Subcutaneous adipose tissue (tissue), 4 donors: ENCODE results near the gene SYPL1. TPM values are rescaled to one million over a fixed set of nuclear protein-coding genes. Genes with fewer than 3 reads are reported as not detected.

ENCODE experiments used
- total RNA-seq, 4 donors: library from RNA; depleted of rRNA; stranded (reverse); fragments of >200 nt; gene quantifications; one replicate each; pipeline ENCODE4 v1.1.0, GENCODE V29; 2016
- TF ChIP-seq, protein P1 (sequence below): fragments of 450-650 bp; IDR thresholded peaks from one replicate; pipeline ENCODE4 v1.5.1; 2016; ENCODE audit warnings: low read depth, mild to moderate bottlenecking, control low read depth, antibody characterized with exemption, moderate library complexity

Gene SYPL1
- total RNA-seq, 4 donors from 2014 or later = 85.2 to 136 (median 92.4) TPM

DNA sequence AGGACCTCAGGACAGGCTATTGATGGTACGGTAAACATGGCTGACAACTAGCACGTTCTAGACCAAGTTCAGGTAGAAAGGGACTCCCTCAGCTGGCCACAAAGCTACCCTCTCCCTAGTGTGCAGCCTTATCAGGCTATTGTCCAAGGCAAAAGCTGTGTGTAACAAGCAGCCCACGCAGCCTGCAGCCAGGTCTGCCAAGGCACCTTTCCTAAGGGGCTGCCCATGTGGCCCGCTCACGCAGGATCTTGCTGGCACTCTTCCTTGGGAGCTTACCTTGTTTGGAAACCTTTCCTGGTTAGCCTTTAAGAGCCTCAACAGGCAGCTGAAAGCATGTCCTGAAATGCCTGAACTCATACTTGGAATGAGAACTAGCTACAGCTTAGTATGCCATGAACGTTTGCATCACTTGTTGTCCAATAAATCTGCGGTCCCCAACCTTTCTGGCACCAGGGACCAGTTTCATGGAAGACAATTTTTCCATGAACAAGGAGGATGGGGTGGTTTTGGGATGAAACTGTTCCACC is 51.7 kb downstream of the SYPL1 start:
- TF ChIP-seq, protein P1, sequence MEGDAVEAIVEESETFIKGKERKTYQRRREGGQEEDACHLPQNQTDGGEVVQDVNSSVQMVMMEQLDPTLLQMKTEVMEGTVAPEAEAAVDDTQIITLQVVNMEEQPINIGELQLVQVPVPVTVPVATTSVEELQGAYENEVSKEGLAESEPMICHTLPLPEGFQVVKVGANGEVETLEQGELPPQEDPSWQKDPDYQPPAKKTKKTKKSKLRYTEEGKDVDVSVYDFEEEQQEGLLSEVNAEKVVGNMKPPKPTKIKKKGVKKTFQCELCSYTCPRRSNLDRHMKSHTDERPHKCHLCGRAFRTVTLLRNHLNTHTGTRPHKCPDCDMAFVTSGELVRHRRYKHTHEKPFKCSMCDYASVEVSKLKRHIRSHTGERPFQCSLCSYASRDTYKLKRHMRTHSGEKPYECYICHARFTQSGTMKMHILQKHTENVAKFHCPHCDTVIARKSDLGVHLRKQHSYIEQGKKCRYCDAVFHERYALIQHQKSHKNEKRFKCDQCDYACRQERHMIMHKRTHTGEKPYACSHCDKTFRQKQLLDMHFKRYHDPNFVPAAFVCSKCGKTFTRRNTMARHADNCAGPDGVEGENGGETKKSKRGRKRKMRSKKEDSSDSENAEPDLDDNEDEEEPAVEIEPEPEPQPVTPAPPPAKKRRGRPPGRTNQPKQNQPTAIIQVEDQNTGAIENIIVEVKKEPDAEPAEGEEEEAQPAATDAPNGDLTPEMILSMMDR = no peak

DNA sequence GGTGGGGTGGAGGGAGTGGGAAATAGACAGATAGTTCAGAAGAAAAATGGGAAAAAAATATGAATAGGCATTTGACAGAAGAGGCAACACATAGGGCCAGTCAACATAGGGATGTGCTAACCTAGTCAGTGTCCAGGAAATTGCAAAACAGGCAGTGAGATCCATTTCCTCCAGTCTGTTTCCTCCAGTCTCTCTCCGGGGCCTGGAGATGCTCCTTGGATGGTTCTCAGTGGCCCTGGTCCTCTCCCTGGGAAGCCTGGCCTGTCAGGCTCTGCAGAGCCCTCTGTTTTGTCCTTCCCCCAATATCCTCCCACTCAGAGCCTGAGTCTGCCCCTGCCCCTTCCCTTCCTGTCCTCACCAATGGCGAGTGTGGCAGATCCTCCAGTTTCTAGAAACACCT is 52.6 kb downstream of the SYPL1 start:
- TF ChIP-seq, protein P1 = no peak

DNA sequence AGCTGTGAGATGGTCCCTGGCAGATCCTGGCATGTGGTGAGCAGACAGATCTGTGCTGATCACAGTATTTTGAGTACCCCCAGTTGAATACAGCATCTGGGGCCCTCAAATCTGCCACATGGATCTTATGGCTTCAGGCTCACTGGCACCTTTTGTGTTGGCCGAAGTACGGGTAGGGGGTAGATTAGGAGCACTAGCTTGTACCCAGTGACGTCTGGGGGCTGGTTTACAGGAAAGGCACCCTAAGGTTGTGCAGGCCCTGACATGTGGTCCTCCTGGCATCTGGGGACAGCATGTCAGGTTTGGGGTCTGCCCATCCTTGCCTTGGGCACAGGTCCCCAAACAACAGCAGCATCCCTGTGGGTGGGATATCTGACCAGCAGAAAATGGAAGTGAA is 53.2 kb downstream of the SYPL1 start:
- TF ChIP-seq, protein P1 = no peak

DNA sequence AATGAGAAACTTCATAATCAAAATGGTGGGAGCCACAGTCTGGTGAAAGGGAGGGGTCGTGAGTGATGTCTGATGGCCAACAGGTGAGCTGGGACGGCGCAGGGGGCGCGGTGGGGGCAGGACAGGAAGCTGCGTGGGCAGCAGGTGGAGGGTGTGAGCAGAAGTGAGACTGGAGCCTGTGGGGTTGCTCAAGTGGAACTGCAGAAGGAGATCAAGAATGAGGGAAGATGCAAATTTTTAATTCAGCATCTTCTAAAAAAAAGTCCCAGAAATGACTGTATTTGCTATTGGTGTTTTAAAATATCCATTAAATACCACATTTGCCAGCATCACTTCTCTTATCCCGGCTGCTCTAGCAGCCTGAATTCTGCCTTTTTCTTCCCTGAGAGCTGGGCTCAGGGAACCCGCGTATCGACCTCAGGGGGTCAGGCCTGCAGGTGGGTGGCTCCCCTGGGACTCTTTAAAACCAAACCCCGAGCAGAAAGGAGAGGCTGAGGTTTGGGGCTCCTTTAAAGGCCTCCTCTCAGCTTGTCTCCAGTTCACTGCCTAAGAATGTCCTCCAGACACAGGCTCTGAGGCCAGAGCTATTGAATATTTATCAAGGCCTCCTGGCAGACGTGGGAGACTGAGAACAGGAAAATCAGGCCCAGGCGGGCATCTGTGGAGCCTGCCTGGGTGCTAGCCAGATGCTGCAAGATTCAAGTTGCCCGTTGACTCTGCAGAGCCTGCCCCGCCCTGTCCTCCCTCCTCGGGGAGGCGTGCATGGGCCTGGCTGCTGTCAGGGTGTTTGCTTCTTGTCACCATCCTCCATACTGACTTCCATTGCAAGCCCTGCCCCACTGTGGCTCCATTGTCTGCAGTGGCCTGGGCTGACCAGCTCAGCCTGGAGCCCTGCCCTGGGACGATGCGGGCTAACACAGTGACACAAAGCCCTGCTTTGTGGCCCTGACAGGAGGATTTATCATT is 53.9 kb downstream of the SYPL1 start:
- TF ChIP-seq, protein P1 = no peak

DNA sequence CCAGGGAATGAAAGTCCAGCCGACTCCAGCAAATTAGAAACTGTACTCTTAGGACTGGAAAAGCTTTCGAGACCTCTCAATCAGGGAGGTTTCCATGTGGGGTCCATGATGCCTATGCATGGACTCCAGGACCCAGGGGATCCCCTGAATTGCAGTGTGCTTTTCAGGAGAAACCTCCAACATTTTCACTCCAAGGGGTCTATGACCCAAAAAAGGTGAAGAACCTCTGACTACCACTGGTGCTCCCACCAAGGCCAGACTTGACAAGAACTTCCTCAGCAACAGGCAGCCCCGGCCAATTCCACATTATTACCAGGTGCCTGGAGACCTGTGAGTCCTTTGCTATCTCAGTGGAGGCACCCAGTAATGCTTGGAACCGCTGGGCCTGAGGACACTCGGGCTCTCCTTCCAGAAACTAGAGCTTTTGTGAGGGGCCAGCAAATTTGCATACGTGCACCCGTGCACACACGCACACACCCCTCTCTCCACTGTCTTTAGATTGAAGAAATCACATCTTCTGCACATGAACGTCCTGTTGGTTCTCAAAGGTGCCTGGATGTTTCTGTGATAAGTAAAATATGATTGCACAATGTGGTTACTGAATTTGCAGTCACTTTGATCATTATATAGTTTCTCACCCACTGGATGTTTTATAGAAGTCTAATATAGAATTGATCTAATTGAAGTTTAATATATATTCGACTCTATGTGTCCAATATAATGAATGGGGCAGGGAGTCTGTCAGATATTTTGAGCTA is 54.7 kb downstream of the SYPL1 start:
- TF ChIP-seq, protein P1 = no peak

DNA sequence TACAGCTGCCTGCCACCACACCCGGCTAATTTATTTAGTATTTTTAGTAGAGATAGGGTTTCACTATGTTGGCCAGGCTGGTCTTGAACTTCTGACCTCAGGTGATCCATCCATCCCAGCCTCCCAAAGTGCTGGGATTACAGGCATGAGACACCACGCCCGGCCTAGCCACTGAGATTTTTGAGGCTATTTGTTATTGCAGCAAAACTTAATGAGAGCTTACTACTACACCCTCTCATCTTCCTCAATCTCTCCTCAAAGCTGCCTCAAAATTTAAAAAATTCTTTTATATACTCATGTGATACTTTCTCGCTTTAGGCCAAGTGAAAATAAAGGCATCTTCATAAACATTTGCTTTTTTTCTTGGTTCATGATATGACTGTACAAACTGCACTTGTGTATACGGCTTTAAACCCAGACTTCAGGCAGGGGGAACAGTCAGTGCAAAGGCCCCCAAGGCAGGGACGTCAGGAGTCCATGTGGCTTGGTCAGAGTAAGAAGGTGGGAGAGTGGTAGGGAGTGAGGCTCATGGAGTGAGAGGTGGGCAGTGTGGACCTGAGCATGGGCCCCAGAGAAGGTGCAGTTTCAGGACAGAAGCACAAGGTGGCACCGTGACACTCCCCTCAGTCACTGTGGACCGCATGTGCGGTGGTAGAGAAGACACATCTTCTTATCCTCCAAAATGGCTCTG is 55.5 kb downstream of the SYPL1 start:
- TF ChIP-seq, protein P1 = no peak
